ENCODE results near the gene HNRNPUL2.

DNA sequence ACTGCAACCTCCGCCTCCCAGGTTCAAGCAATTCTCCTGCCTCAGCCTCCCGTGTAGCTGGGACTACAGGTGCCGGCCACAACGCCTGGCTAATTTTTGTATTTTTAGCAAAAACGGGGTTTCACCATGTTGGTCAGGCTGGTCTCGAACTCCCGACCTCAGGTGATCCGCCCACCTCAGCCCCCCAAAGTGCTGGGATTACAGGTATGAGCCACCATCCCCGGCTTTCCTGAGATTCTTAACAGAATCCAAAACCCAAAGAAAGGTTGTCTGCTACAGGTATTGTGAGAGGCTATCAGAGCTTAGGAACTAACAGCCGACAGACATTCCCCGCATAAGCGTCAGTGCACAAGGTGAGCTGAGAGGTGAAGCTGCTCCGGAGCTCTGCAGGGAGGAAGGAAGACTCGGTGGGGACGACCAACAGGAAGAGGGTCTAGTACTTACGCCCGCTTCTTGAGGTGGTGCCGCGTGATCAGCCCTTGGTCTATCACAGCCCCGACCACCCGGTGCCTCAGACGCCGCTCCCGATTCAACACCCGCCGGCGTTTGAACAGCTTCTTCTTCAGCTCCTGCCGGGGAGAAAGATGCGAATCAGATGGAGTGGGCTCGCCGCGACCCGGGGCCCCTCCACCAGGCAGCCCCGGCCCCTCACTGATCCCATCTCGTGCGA is 62.7 kb downstream of the HNRNPUL2 start:
- TF ChIP-seq, protein P1, sequence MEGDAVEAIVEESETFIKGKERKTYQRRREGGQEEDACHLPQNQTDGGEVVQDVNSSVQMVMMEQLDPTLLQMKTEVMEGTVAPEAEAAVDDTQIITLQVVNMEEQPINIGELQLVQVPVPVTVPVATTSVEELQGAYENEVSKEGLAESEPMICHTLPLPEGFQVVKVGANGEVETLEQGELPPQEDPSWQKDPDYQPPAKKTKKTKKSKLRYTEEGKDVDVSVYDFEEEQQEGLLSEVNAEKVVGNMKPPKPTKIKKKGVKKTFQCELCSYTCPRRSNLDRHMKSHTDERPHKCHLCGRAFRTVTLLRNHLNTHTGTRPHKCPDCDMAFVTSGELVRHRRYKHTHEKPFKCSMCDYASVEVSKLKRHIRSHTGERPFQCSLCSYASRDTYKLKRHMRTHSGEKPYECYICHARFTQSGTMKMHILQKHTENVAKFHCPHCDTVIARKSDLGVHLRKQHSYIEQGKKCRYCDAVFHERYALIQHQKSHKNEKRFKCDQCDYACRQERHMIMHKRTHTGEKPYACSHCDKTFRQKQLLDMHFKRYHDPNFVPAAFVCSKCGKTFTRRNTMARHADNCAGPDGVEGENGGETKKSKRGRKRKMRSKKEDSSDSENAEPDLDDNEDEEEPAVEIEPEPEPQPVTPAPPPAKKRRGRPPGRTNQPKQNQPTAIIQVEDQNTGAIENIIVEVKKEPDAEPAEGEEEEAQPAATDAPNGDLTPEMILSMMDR (conservative IDR thresholded peaks at IDR 0.05; ENCODE audit: low read length): no peak
- TF ChIP-seq EZH2phosphoT487 (IDR thresholded peaks at IDR 0.05; ENCODE audit: borderline replicate concordance, low read depth, low read length): no peak
